ENCODE results near the gene GRSF1. TPM values are rescaled to one million over a fixed set of nuclear protein-coding genes. Genes with fewer than 3 reads are reported as not detected.

GRSF1 gene
- total RNA-seq, 4 donors from 2014 or later: 121 to 158 (median 140) TPM

GRCh38 chr4:70874268-70875156 lies 34.8 kb upstream of the GRSF1 start:
- no peak overlapping the region for H3K27ac ChIP-seq
- DNase-seq (no peak), ATAC-seq (no peak)
- no peaks in the 10 kb centered on the region for H3K27me3 ChIP-seq
- intact Hi-C loops (cut with DNase I; ENCODE audit: low total_unique reads): no loop called here
- no peak for TF ChIP-seq CTCF (IDR thresholded peaks at IDR 0.05 in 4 of 5, conservative IDR thresholded peaks at IDR 0.05 in 1 of 5)
- TF ChIP-seq POLR2A (IDR thresholded peaks at IDR 0.05): no peak
- no peaks in the 10 kb centered on the region for H3K9me3 ChIP-seq
- no peak overlapping the region for H3K4me3 ChIP-seq
- no peaks in the 10 kb centered on the region for H3K36me3 ChIP-seq
- in situ Hi-C loops (cut with MboI; ENCODE audit: low sequenced_read_pairs in 4 of 4): no loop called here
- H3K4me1 ChIP-seq: no peaks in the 10 kb centered on the region

DNA sequence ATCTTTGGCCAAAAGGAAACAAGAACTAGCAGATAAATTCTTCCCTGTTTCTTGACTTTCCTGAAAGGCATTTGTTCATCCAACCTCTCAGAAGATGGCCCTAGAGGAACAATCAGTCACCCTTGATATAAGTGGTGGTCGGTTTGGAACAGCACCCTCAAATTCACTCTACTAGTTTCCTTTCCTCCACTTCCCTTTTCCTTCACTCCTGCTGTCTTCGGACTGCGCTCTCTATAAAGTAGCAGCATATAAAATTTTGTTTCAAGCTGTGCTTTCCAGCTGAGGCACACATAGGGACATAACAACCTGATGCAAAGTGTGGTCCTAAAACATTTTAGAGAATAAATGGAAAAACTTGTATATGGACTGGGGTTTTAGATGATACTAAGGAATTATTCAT lies 33.5 kb upstream of the GRSF1 start:
- intact Hi-C loops (cut with DNase I; ENCODE audit: low total_unique reads): no loop called here

GRCh38 chr4:70868778-70869177 lies 29.1 kb upstream of the GRSF1 start:
- H3K27me3 ChIP-seq: no peaks in the 10 kb centered on the region
- DNase-seq (no peak), ATAC-seq (no peak)
- H3K9me3 ChIP-seq: no peaks in the 10 kb centered on the region
- H3K4me1 ChIP-seq: no peaks in the 10 kb centered on the region
- in situ Hi-C loops (cut with MboI; ENCODE audit: low sequenced_read_pairs in 4 of 4): no loop called here
- no peaks in the 10 kb centered on the region for H3K36me3 ChIP-seq
- no peak overlapping the region for H3K4me3 ChIP-seq
- TF ChIP-seq POLR2A (IDR thresholded peaks at IDR 0.05) (no peak), CTCF (IDR thresholded peaks at IDR 0.05 in 4 of 5, conservative IDR thresholded peaks at IDR 0.05 in 1 of 5) (no peak)
- no peak overlapping the region for H3K27ac ChIP-seq
- intact Hi-C loops (cut with DNase I; ENCODE audit: low total_unique reads): no loop called here

More for the DNA sequence above, 33.5 kb upstream of the GRSF1 start:
- Histone ChIP-seq H3K4me1 (no peaks in the 10 kb centered on the region), H3K27me3 (no peaks in the 10 kb centered on the region), H3K36me3 (no peaks in the 10 kb centered on the region), H3K9me3 (no peaks in the 10 kb centered on the region), H3K4me3 (no peak overlapping the region), H3K27ac (no peak overlapping the region)
- in situ Hi-C loops (cut with MboI; ENCODE audit: low sequenced_read_pairs in 4 of 4): no loop called here
- ATAC-seq (no peak), DNase-seq (no peak)
- TF ChIP-seq CTCF (IDR thresholded peaks at IDR 0.05 in 4 of 5, conservative IDR thresholded peaks at IDR 0.05 in 1 of 5): no peak
- no peak for TF ChIP-seq POLR2A (IDR thresholded peaks at IDR 0.05)

DNA sequence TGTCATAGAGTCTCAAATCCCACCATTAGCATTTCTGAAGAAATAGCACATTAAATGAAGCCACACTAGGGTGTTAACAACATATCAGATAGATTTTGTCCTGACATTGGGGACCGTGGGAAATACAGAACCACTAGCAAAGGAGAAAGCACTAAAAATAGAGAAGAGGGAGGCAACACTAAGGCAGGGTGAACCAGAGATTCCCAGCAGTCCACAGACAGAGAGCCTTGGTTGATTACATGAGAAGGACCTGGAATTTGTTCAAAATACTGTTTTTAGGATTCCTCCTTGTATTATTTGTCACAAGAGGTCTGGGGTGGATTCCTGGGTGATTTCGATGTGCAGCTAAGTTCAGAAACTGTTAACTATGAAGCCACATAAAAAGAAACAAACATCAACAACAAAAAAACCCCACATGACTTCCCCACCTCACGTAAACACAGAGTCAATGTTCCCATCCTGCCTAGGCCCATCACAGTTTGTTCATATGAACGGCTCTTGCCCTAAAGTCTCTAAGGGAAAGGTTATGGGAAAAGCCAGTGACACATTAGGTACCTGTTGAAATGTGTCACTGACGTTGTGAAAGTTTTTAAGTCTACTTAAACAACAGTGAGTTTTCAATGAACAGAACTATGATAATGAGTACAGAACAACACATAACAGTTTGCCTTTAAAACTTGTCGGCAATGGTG lies 23.6 kb upstream of the GRSF1 start:
- no peaks in the 10 kb centered on the region for H3K9me3 ChIP-seq
- TF ChIP-seq POLR2A (IDR thresholded peaks at IDR 0.05): no peak
- no peak for TF ChIP-seq CTCF (IDR thresholded peaks at IDR 0.05 in 4 of 5, conservative IDR thresholded peaks at IDR 0.05 in 1 of 5)
- in situ Hi-C loops (cut with MboI; ENCODE audit: low sequenced_read_pairs in 4 of 4): no loop called here
- no peaks in the 10 kb centered on the region for H3K27me3 ChIP-seq
- intact Hi-C loops (cut with DNase I; ENCODE audit: low total_unique reads): no loop called here
- H3K4me1 ChIP-seq: no peaks in the 10 kb centered on the region
- no peaks in the 10 kb centered on the region for H3K36me3 ChIP-seq
- ATAC-seq (no peak), DNase-seq (no peak)
- H3K27ac ChIP-seq: no peak overlapping the region
- no peak overlapping the region for H3K4me3 ChIP-seq
